C4-2B (cell line): Measurements from ENCODE around the gene HORMAD2.

Experiments used
- CTCF ChIP-seq: fragments of 450-650 bp; conservative IDR thresholded peaks from 2 replicates; pipeline ENCODE4 v1.5.1; 2017; ENCODE audit warnings: mild to moderate bottlenecking
- ZFX ChIP-seq: fragments of 450-650 bp; IDR thresholded peaks from 2 replicates; pipeline ENCODE4 v1.6.1; 2017

DNA sequence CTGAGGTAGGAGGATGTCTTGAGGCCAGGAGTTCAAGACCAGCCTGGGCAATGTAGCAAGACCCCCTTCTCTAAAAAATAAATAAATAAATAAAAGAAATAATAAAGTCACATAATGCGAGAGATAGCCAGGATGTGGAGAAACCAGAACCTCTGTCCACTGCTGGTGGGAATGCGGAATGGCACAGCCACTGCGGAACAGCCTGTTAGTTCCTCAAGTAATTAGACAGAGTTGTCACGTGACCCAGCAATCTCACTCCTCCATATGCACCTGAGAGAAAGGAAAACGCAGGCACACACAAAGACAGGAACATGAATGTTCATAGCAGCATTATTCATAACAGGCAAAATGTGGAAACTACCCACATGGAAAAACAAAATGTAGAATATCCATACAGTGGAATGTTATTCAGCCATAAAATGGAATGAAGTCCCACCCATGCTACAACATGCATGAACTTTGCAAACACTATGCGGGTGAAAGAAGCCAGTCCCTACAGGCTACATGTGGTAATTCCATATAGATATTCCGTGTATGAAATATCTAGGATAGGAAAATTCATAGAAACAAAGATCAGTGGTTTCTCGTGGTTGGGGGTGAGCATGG, 138.9 kb downstream of the HORMAD2 start:
- TF ChIP-seq CTCF (no peak), ZFX (no peak)
